Measurements from ENCODE around the gene MYLK4. TPM values are rescaled to one million over a fixed set of nuclear protein-coding genes. Genes with fewer than 3 reads are reported as not detected.

Gene MYLK4
- total RNA-seq, 2 experiments from 2014 or later = 0.15 to 0.25 TPM

DNA sequence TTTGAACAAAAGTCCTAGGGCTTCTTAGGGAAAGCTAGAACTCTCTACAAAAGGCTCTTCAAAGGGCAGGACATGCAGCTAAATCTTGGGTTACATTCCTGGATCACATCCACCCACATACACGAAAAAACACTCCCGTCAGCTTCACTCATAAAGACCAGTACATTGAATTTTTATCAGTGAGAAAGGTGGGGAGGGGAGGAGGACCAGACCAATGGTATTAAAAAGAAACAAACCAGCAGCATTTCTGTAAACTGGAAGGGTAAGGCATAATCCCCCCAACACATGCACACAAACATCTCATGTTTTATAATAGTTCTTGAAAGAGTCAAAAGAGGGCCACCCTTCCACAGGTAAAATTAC, 31.6 kb downstream of the MYLK4 start:
- ChIA-PET POLR2A (no interaction called here), CTCF (no interaction called here)

DNA sequence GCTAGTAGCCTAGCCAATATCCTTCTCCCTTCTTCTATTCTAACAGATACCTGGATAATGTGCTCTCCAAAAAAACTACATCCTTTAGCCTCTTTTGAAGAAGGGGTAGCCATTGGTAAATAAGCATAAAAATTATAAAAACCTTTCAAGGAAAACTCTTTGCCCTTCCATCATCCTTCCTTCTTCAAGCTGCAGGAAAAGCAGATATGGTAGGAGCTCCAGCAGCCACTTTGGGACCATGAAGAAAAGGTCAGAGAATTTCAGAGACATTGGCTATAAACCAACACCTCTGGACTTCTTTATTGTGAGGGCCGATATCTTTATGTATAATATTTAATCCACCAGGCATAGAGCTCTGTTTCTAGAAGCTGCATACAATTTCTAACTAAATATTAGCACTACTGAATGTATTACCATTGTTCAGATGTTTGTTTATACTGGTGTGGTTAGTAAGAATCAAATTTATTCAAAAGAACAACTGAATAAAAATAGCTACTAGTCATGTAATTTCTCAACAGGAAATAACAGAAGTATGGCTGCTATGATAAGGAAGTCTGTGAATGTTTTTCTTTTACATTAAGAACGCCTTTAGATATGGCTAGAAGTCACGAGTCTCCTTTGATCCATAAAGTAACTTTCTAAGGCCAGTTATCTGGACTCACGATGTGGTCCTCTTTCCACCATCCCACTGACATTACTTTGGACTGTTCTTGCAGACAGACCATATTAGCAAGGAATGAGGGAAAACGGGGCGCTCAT, 32.2 kb downstream of the MYLK4 start:
- CTCF ChIA-PET = no interaction called here
- POLR2A ChIA-PET = no interaction called here

DNA sequence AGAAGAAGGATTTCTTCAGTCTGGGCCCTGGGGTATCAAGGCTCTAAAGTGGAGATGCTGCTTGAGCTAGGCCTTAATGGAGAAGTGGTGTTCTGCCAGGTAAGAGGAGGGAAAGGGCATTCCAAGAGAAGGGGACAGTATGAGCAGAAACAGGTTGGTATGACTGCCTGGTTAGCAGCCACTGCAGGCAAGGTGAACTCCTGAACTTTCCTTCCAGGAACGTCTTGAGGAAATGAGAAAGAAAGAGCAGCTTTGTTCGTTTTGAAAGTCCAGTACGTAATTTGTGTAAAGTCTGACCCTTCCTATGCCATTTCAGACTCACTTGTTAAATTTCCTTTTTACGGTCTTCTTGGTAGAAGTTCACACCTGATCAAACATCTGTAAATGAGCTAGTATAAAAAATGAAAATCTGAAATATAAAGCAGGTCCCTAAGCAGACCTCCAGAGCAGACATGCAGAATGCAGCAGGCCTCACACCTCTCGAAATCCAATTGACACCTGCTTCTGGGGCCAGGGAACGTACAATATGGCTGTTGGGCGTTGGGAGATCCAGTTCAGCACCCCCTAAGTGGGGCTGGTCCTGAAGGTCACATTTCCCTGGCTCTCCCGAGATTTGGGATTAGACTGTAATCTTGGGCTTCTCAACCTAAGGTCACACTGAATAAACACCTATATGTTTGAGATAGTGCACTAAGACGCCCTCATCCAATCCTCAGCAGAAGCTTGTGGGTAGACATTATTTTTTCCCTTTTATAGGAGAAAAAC, 33.6 kb downstream of the MYLK4 start:
- CTCF ChIA-PET = no interaction called here
- POLR2A ChIA-PET = no interaction called here

DNA sequence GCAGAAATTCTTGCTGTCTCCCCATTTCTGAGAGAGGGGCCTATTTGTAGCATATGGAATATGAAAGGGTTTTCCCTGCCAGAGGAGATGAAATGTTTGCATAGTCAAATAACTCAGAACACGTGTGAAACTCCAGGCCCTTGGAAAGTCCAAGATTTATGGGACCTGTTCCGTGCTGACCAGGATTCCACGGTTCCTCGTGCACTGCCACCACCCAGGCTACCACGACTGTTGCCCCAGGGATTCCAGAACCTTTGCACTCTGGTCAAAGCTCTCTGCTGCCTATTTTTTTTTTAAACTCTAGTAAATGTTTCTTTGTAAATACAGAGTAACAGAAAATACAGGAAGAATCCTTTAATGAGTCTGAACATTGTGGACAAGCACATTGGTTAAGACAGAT, 35.0 kb downstream of the MYLK4 start:
- POLR2A ChIA-PET = interaction anchor here (0.5 kb wide), 1 partner anchor 500 kb away, joined by 5 read pairs; no protein-coding TSS in a partner anchor
- CTCF ChIA-PET = no interaction called here

DNA sequence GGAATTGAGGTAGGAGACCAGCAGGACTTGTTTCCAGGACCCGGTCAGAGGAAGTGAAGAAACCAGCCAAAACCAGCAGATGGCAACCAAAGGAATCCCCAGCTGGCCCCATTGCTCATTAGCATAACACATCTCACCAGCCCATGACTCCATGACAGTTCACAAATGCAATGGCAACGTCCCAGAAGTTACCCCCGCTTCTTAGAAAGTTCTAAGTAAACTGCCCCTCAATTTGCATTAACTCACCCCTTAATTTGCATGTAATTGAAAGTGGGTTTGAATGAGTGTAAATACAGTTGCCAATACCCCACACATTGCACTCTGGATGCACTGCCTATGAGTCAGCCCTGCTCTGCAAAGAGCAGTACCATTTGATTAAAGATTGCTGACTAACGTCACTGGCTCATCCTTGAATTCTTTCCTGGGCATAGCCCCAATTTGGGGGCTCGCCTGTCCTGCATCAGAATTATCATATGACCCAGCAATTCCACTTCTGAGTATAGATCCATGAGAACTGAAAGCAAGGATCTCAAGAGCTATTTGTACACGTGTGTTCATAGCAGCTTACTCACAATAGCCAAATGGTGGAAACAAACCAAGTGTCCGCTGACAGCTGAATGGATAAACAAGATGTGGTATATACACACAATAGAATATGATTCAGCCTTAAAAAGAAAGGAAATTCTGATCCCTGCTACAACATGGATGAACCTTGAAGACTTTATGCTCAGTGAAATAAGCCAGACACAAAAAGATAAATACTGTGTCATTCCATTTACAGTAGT, 36.4 kb downstream of the MYLK4 start:
- CTCF ChIA-PET = no interaction called here
- POLR2A ChIA-PET = no interaction called here

DNA sequence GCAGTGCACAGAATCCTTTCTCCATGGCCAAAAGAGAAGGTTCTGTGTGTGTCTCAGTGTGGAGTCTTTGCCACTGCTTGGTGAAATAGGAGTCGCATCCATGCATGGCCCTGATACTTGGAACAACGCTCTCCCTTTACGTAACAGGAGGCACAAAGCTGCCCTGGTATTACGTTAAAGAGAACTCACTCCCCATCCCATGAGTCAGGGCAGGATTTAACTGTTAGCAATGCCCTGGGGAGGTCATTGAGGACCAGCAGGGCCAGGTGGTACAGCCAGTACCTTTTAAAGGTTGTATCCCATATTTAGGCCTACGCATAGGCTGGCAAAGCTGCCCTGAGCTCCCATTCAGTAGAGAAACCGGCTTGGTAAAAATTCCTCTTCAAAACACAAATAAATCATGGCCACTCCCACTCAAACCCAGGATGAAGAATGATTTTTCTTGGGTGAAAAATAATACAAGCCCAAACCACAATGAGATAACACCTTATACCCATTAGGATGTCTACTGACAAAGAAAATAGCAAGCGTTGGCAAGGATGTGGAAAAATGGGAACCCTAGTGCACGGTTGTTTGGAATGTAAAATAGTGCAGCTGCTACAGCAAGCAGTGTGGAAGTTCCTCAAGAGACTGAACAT, 37.1 kb downstream of the MYLK4 start:
- POLR2A ChIA-PET = no interaction called here
- CTCF ChIA-PET = no interaction called here

DNA sequence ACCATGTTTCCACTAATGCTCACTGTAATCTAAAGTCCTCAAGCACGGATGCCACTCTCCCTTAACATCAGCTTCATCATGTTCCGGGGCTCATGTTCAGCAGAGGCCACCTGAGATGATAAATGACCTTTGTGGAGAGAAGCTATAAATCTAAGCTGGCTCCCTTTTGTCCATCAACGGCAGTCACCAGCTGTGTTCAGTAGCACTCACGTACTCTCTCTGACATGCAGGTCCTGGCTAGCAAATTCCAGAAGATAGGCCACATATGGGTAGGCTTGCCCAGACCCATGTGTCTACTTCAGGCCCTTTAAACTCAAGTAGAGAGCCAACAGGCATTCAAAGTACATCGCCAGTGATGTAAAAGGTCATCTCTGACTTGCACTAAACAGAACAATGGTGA, 38.6 kb downstream of the MYLK4 start:
- POLR2A ChIA-PET = no interaction called here
- CTCF ChIA-PET = no interaction called here

DNA sequence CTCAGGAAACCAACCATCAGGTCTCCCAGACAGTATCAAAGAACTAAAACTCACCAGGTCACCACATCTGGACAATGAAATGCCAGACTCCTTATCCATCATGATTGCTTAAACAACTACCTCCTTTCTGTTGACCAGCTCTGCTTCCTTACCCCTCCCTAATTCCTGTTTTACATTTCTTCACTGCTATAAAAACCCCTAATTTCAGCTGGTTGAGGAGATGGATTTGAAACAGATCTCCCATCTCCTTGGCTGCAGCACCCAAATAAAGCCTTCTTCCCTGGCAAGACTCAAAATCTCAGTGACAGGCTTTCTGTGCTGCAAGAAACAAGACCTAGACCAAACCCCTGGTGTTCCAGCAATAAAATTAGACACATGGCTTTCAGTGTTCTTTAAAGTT, 40.3 kb downstream of the MYLK4 start:
- POLR2A ChIA-PET = no interaction called here
- CTCF ChIA-PET = interaction anchor here (0.9 kb wide), 1 partner anchor 76 kb away, joined by 3 read pairs; no protein-coding TSS in a partner anchor

DNA sequence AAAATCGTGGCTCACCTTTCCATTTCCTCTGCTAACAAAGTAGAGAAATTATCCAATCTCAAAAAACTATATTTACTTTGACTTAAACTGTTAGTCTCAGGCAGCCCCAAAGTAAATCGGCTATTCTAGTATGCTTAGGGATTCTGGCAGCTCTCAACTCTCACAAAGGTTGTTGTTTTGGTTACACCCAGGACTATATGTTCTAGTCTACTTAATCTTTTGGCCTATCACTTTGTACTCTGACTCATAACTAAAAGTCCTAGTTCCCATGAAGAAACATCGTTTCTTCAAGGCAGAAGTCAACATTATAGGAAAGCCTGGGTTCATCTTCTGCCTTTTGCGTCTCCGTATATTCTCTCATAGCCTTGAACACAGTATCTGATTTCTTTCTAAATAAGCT, 42.3 kb downstream of the MYLK4 start:
- ChIA-PET POLR2A (no interaction called here), CTCF (no interaction called here)

DNA sequence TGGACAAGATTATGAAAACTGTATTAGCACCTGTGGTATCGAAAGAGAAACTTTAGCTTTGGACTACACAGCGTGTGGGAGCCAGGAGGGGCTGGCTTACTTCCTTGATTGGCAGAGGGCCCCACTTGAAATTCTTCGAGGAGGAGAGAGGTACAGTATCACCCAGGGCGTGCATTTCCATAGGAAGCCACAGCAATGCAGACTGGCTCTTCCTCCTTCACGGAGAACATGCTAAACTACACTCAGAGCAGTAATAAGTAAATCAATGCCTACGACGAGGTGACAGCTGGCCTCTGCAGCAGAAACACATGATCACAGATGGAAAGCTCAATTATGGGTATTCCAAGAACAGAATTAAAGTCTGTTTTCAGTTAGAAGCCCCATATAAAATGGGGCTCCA, 44.2 kb downstream of the MYLK4 start:
- POLR2A ChIA-PET = no interaction called here
- CTCF ChIA-PET = no interaction called here

DNA sequence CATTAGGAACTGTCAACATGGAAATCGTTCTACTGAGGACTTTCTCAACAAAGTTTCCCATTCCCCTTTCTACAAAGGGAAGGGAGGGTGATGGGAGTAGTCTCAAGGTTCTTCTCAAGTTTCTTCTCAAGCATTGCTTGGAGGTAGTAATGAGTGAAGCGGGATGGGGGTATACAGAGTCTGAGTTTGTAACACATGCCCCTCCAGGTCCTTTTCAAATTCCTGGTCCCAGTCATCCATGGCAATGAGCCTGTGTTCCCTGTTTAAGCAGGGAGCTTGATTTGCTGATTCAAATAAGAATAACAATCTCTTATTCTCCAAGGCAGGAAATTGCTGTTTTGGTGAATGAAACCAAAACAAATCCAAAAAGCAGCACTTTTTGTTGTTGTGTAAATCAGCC, 45.5 kb downstream of the MYLK4 start:
- CTCF ChIA-PET = no interaction called here
- POLR2A ChIA-PET = no interaction called here

DNA sequence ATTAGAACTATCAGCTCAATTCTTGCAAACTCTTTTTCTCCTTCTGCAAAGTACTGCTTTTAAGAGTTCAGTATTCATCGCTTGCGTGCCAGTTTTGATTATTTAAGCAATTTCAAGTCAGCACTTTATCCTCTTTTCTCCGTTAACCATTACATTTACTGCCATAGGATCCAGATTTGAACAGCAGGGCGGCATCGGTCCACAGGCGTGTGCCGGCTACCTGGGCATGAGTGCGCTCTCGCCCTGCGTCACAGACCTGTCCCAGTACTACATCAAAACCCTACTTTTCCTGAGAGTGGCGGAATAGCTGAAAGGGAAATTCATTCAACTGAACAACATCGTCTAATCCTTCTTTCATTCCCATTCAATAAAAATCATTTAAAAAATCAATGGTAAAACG, 53.4 kb downstream of the MYLK4 start:
- POLR2A ChIA-PET = no interaction called here

DNA sequence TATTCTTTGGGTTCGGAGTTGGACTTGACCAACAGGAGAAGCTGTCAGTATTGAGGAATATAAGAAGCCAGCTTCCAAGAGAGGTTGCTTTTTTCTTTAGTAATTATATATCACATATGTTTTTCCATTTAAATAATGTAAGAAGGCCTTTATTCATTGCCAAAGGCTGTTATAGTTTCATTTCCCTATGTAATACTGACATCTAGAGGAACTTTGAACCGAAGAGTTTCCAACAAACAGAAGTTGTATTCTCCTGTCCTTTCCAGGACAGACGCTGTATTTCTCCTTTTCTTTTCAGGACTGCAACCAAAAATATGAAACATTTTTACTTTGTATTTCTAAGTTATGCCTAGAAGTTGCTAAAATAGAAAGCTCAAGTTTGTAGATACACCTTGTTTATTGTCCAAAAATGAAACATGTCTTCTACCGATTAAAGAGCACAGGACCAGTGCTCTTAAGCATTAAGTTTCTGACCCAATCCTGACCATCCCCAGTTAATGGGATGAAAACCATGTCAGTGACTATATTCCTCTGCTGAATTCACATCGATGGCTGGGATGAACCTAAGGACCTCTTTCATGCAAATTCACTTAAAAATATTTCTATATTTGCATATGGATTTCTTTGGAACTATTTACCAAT, 55.1 kb downstream of the MYLK4 start:
- POLR2A ChIA-PET = no interaction called here

More for the DNA sequence above, 53.4 kb downstream of the MYLK4 start:
- CTCF ChIA-PET = no interaction called here

DNA sequence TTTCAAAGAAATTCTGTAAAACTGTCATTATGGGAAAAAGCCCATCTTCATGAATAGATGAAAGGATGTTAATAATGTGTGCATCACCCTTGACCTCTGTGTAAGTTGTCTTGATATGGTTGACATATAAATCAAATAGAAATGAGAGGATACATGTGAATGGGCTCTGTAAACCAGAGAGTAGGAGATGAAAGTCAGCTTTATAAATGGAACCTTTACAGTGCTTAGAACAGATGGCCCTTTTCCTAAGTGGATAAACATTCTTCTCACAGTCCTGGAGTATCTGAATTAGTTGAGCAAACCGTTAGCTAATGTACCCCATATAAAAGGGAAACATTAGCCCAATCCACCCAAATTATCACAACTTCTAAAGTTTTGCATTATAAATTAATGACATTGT, 57.5 kb downstream of the MYLK4 start:
- ChIA-PET CTCF (no interaction called here), POLR2A (no interaction called here)

More for the DNA sequence above, 55.1 kb downstream of the MYLK4 start:
- CTCF ChIA-PET = no interaction called here

DNA sequence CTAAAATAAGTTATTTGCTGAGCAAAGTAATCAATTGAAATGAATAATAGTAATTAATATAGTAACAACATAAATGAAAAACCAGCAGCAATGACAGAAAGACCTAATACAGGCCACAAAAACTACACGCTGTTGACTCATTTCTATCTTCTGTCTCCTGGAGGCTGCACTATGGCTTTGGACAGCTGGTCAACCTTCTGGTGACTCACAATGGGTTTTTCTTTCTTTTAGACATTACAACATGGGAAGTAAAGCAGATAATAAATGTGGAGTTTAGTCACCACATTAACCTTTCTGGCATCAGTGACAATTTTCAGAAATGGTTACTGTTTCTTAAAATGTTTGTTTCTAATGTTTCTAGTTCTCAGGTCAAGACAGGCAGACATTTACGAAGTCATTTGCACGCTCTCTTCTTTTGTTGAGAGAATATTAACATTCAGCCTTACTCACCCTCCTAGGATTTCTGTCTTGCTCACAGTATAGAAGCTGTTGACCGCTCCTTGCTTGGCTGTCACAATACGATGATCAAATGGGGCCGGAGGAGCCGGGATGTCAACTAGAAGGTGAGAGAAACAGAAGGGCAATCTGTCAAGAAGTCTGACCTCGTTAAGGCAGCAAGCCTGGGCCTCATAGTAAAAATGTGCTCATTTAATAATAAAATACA, 62.2 kb downstream of the MYLK4 start:
- ChIA-PET CTCF (no interaction called here), POLR2A (no interaction called here)

DNA sequence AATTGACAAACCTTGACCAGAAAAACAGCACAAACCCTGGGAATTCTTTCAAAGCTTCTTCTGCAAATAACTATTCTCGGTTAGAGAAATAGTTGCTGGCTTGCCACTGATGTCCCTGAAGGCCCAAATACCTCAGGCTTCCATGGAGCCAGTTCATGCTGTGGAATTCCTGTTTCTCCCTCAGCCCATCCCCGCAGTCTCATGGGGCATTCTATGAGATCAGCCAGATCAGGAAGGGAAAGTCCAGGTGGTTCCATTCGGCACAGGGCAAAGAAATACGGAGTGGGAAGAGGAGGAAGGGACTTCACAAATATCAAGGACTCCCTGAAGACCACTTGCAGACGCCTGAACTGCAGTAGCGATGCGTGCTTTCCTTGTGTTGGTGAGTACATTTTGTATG, 63.3 kb downstream of the MYLK4 start:
- CTCF ChIA-PET = no interaction called here
- POLR2A ChIA-PET = no interaction called here

DNA sequence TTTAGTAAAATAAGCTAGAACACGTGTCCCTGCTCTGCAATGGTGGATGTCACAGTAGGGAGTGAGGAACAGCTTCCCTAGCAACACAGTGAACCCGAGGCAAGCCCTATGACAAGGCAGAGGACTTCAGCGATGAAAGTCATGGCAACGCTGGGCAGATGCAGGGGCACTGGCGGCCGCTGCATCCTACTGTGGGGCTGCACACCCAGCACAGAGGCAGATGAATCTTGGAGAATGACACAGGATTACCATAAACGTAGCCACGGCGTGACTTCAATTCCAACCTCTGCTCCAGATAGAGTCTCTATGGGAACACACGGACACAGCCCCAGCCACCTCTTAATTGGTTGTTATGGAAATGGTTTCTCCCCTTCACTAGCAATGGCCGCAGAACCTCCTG, 64.2 kb downstream of the MYLK4 start:
- ChIA-PET POLR2A (no interaction called here), CTCF (no interaction called here)

DNA sequence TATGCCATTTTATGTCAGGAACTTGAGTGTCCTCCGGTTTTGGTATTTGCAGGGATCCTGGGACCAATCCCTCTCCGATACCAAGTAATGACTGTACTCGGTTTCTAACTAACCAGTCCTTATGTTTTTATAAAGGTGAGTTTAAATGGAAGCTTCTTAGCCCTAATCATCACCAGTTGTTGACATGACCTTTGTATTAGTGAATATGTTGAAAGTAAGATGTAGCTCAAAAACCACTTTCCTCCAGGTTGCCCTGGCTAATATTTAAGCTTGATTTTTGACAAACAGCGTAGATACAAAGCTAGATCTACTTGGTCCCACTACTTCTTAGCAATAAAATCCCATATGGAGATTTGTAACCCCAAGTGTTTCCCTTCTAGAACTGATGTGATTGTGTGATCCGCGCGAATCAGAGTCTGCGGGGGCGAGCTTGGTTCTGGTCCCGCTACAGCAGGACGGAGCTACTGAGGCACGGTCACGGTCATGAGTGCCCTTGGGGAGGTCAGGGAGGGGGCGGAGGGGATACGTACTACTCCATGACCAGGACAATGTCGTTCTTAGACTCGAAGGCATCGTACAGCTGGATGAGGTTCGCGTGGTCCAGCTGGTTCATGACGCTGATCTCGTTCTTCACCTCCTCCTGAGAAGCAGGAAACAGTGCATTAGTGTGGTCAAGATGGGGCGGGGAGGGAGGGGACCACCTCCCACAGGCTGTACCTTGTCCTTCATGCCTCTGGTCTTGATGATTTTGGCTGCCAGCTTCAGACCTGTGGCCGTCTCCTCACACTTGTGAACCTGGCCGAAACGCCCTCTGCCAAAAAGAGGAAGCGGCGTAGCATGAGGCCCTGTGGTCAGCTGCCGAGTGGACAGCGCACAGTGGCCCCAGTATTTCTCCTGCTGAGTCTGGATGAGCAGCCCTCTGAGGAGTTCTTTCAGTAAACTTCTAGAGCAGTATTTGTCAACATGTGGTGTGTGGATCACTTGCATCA, 65.7 kb downstream of the MYLK4 start:
- ChIA-PET CTCF (no interaction called here), POLR2A (no interaction called here)
